NB4 (cell line): Measurements from ENCODE around the gene CCL7.
"Not testable (repeated sequence)": the region's sequence is repeated elsewhere in the genome, so short reads cannot be mapped to it uniquely, and the experiment has no call there.

Source experiments
- DNase-seq: peaks from one replicate; pipeline ENCODE4 v3.0.0; 2010; ENCODE audit warnings: low read depth
- H3K4me3 ChIP-seq: one replicate; pipeline ENCODE4 v1.5.1; 2011; ENCODE audit warnings: mild to moderate bottlenecking, low read depth, low read length, moderate library complexity
- CTCF ChIP-seq: IDR thresholded peaks from one replicate; pipeline ENCODE4 v1.5.1; 2012; ENCODE audit warnings: low read depth, low read length
- MYC ChIP-seq: IDR thresholded peaks from 2 replicates; pipeline ENCODE4 v1.6.1; 2011; ENCODE audit warnings: low read depth, low read length
- POLR2A ChIP-seq: IDR thresholded peaks from 2 replicates; pipeline ENCODE4 v1.6.1; 2011; ENCODE audit warnings: mild to moderate bottlenecking; ENCODE audit not compliant: insufficient read length; ENCODE audit errors: extremely low read depth
- TF ChIP-seq, protein P1 (sequence below): IDR thresholded peaks from 2 replicates; pipeline ENCODE4 v1.6.1; 2011; ENCODE audit warnings: low read depth, low read length

CCL7 gene

DNA sequence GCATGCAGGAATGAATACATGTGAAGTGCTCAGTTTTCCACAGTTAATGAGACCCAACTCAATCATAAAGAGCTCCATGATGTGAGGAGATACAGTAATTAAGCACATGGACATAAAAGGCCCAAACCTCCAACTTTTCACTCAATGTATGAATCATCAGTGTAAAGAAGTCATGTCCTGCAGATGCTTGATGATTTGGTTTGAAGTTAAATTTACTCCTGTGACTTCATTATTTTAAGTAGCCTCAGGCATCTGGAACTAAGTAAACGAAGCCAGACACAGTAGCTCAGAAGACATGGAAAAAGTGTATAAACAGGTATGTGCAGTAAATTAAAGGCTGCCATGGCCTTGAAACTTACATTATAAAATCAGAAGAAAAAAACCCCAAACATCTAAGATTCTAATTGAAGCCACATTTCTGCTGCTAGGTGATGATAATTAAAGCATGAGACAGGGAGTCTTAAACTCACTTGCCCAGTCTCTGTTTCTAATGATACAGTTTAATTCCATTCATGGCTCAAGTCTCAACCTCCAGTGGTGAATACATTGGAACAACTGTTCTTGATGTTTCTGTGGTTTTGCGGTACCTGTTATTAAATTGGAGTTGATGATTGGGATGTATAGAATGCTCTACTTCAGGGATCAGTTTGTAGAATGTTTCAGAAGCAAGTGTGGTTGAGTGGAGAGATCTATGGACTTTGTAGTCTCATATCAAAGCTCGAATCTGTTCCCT lies 43.8 kb upstream of the CCL7 start:
- DNase-seq = no peak
- no peak overlapping the region for H3K4me3 ChIP-seq
- TF ChIP-seq, protein P1, sequence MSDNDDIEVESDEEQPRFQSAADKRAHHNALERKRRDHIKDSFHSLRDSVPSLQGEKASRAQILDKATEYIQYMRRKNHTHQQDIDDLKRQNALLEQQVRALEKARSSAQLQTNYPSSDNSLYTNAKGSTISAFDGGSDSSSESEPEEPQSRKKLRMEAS = no peak
- TF ChIP-seq MYC (no peak), POLR2A (no peak), CTCF (no peak)

DNA sequence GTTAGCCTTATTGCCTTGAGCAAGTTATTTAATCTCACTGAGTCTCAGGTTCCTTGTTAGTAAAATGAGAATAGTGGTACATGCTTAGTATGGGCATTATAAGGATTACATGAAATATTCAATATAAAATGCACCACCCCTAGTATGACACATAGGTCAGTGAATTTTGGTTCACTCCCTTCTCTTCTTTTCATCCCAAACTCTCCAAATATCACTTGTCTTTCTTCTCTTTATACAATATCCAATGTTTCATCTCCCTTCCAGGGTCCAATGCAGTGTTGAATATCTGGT lies 43.3 kb upstream of the CCL7 start:
- no peak for DNase-seq
- no peak for TF ChIP-seq CTCF
- no peak for TF ChIP-seq MYC
- TF ChIP-seq, protein P1 = no peak
- TF ChIP-seq POLR2A = no peak
- H3K4me3 ChIP-seq = no peak overlapping the region

DNA sequence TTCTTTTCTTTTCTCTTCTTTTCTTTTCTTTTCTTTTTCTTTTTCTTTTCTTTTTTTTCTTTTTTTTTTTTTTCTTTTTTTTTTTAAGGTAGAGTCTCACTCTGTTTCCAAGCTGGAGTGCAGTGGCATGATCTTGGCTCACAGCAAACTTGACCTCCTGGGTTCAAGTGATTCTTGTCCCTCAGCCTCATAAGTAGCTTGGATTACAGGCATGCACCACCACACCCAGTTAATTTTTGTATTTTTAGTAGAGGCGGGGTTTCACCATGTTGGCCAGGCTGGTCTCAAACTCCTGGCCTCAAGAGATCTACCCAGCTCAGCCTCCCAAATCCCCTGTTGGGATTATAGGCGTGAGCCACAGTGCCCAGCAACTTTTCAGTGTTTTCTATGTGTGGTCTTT lies 42.7 kb upstream of the CCL7 start:
- DNase-seq, H3K4me3 ChIP-seq: not testable (repeated sequence)

GRCh38 chr17:34227707-34228106 lies 42.3 kb upstream of the CCL7 start:
- no peak overlapping the region for H3K4me3 ChIP-seq
- TF ChIP-seq MYC (no peak), CTCF (no peak), POLR2A (no peak)
- TF ChIP-seq, protein P1 = no peak
- DNase-seq = no peak

DNA sequence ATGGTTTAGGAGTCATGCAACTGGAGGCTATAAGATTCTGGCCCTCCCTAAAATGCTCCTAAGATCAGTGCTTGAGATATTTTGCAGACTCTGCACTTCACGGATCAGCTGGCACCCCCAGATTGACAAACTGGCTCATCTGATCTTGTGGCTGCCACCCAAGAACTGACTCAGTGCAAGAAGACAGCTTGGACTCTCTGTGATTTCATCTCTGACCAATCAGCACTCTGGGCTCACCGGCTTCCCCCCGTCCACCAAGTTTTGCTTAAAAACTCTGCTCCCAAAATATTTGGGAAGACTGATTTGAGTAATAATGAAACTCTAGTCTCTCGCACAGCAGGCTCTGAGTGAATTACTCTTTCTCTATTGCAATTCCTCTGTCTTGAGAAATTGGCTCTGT lies 41.2 kb upstream of the CCL7 start:
- TF ChIP-seq MYC (no peak), CTCF (no peak), POLR2A (no peak)
- TF ChIP-seq, protein P1 = no peak
- DNase-seq = no peak
- H3K4me3 ChIP-seq = no peak overlapping the region

DNA sequence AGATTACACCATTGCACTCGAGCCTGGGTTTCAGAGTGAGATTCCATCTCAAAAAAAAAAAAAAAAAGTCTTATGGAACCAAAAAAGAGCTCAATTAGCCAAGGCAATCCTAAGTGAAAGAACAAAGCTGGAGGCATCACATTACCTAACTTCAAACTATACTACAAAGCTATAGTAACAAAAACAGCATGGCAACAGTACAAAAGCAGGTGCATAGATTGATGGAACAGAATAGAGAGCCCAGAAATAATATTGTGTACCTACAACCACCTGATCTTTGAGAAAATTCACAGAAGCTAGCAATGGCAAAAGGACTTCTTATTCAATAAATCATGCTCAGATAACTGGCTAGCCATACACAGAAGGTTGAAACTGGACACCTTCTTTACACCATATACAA lies 39.7 kb upstream of the CCL7 start:
- H3K4me3 ChIP-seq = no peak overlapping the region
- no peak for DNase-seq
- TF ChIP-seq MYC (no peak), POLR2A (no peak), CTCF (no peak)
- TF ChIP-seq, protein P1 = no peak
